ENCODE data around the gene FUZ.

- TF ChIP-seq CTCF (IDR thresholded peaks at IDR 0.05; ENCODE audit: low read length) (no peak), EZH2 (IDR thresholded peaks at IDR 0.05; ENCODE audit: borderline replicate concordance, low read length) (no peak)
These were observed 34.9 kb upstream of the FUZ start for GRCh38 chr19:49847731-49848696.

Measured in OCI-LY1 (cell line).